ENCODE results near the gene TMEM205. TPM values are rescaled to one million over a fixed set of nuclear protein-coding genes. Genes with fewer than 3 reads are reported as not detected.
"Not testable (repeated sequence)": the region's sequence is repeated elsewhere in the genome, so short reads cannot be mapped to it uniquely, and the experiment has no call there.

TMEM205 gene
- total RNA-seq, 1 donor from 2014 or later = 34.8 TPM

- Mint-ChIP-seq H3K9me3 (no peaks in the 10 kb centered on the region), H3K4me3 (peak overlapping the region; percentile 84), H3K27me3 (ENCODE audit: low read depth) (peaks cover 34% of the 10 kb centered on the region)
Observed at GRCh38 chr19:11361037-11361770, 15.1 kb upstream of the TMEM205 start.

DNA sequence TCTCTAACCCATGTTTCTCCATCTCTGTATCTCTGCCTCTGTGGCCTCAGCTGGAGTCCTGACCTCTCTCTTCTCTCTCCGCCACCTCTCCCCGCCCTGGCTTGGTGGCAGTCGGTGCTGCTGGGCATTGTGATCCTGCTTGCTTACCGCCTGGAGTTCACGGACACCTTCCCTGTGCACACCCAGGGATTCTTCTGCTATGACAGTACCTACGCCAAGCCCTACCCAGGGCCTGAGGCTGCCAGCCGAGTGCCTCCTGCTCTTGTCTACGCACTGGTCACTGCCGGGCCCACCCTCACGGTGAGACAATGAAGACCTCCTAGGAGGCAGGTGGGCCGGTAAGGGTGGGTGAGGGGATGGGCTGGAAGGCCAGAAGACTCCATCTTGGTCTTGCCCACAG, 13.4 kb upstream of the TMEM205 start:
- Mint-ChIP-seq H3K4me3 (no peak overlapping the region), H3K36me3 (ENCODE audit: low read depth) (no peaks in the 10 kb centered on the region), H3K4me1 (peaks cover 19% of the 10 kb centered on the region), H3K27ac (ENCODE audit: unreplicated experiment) (no peak overlapping the region), H3K27me3 (ENCODE audit: low read depth) (peaks cover 40% of the 10 kb centered on the region), H3K9me3 (no peaks in the 10 kb centered on the region)
- TF ChIP-seq CTCF (conservative IDR thresholded peaks at IDR 0.05) = no peak
- DNase-seq (ENCODE audit: low read depth, low spot score) = no peak

More at GRCh38 chr19:11361037-11361770, 15.1 kb upstream of the TMEM205 start:
- Mint-ChIP-seq H3K27ac (ENCODE audit: unreplicated experiment) (no peak overlapping the region), H3K4me1 (peaks cover 11% of the 10 kb centered on the region), H3K36me3 (ENCODE audit: low read depth) (no peaks in the 10 kb centered on the region)
- TF ChIP-seq CTCF (conservative IDR thresholded peaks at IDR 0.05) = peak; percentile 32
- peak; percentile 85 for DNase-seq (ENCODE audit: low read depth, low spot score)

GRCh38 chr19:11356676-11357550, 10.8 kb upstream of the TMEM205 start:
- H3K4me1 Mint-ChIP-seq = peaks cover 19% of the 10 kb centered on the region
- no peak overlapping the region for H3K27ac Mint-ChIP-seq (ENCODE audit: unreplicated experiment)
- no peak for DNase-seq (ENCODE audit: low read depth, low spot score)
- TF ChIP-seq CTCF (conservative IDR thresholded peaks at IDR 0.05) = no peak
- peaks cover 38% of the 10 kb centered on the region for H3K27me3 Mint-ChIP-seq (ENCODE audit: low read depth)
- H3K4me3 Mint-ChIP-seq = peak overlapping the region; percentile 83
- H3K9me3 Mint-ChIP-seq = no peaks in the 10 kb centered on the region
- no peaks in the 10 kb centered on the region for H3K36me3 Mint-ChIP-seq (ENCODE audit: low read depth)

GRCh38 chr19:11356074-11356397, 10.0 kb upstream of the TMEM205 start:
- no peaks in the 10 kb centered on the region for H3K36me3 Mint-ChIP-seq (ENCODE audit: low read depth)
- H3K27ac Mint-ChIP-seq (ENCODE audit: unreplicated experiment) = peak overlapping the region; percentile 58
- peak overlapping the region; percentile 83 for H3K4me3 Mint-ChIP-seq
- no peaks in the 10 kb centered on the region for H3K9me3 Mint-ChIP-seq
- no peak for DNase-seq (ENCODE audit: low read depth, low spot score)
- peaks cover 30% of the 10 kb centered on the region for H3K27me3 Mint-ChIP-seq (ENCODE audit: low read depth)
- H3K4me1 Mint-ChIP-seq = peaks cover 13% of the 10 kb centered on the region
- no peak for TF ChIP-seq CTCF (conservative IDR thresholded peaks at IDR 0.05)

DNA sequence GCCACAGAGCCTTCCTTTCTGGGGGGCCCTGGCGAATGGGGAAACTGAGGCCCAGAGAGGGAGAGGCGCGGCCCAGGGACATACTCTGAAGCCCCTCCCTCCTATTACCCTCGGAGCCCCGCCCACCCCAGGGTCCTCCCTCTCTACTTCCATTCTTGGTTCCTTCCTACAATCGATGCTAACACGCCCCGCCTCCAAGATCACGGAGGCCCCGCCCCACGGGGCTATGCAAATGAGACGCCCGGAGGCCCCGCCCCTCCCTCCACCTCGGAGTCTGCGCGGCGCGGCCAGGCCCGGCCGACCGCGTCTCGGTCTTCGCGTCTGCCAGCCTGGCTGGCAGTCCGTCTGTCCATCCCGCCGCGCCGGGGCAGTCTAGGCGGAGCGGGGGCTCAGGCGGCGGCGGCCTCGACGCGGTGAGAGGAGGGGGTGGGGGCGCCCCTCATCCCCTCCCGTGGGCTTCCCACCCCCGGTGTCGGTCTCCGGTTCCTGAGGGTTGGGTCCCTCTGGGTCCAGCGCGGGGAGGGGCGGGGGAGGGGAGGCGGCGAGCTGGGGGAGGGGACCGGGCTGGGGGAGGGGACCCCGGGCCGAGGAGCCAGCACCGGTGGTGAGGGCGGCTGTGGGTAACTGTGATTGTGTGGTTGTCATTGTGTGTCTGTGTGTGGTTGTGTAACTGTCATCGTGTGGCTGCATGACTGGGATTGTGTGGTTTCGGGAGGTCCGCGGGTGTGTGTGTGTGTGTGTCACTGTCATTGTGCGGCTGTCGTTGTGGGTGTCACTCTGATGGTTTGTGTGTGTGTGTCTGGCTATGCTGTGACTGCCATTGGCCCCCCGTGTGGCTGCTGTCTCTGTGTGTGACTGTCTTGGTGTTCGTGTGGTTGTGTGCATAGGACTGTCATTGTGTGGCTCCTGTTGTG, 9.3 kb upstream of the TMEM205 start, which contains the start of gene PLPPR2:
TSS of gene PLPPR2 (plus strand) at position 273 of the 914 bp plus-strand sequence. CDS start 2,242 bp downstream, outside the sequence.
- no peak for TF ChIP-seq CTCF (conservative IDR thresholded peaks at IDR 0.05)
- peaks cover 13% of the 10 kb centered on the region for H3K4me1 Mint-ChIP-seq
- peak within 1 kb of the TSS; percentile 83 for H3K4me3 Mint-ChIP-seq
- no peaks in the 10 kb centered on the region for H3K36me3 Mint-ChIP-seq (ENCODE audit: low read depth)
- H3K9me3 Mint-ChIP-seq = no peaks in the 10 kb centered on the region
- peak; percentile 91 for DNase-seq (ENCODE audit: low read depth, low spot score)
- H3K27me3 Mint-ChIP-seq (ENCODE audit: low read depth) = peaks cover 25% of the 10 kb centered on the region
- peak within 1 kb of the TSS; percentile 58 for H3K27ac Mint-ChIP-seq (ENCODE audit: unreplicated experiment)

DNA sequence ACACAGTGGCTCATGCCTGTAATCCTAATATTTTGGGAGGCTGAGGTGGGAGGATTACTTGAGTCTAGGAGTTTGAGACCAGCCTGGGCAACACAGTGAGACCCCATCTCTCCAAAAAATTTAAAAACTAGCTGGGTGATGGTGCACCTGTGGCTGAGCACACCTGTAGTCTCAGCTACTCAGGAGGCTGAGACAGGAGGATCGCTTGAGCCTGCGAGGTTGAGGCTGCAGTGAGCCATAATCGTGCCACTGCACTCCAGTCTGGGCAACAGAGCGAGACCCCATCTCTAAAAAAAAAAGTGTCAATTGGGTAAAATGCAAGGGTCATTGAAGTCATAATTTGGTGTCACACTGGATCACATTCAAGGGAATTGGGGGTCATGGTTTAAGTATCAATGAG, 8.0 kb upstream of the TMEM205 start:
- DNase-seq (ENCODE audit: low read depth, low spot score); H3K27ac Mint-ChIP-seq (ENCODE audit: unreplicated experiment); H3K9me3 Mint-ChIP-seq; H3K36me3 Mint-ChIP-seq (ENCODE audit: low read depth): not testable (repeated sequence)
- Mint-ChIP-seq H3K4me1 (peaks cover 13% of the 10 kb centered on the region), H3K27me3 (ENCODE audit: low read depth) (peaks cover 18% of the 10 kb centered on the region), H3K4me3 (peak overlapping the region; percentile 9)

Data from neural crest cell (in vitro differentiated cells).